Lower lobe of right lung (tissue), 2 donors: Measurements from ENCODE around the gene ITGA2. TPM values are rescaled to one million over a fixed set of nuclear protein-coding genes. Genes with fewer than 3 reads are reported as not detected.

Source experiments
- ATAC-seq, 2 donors: fragments of 200-7000 bp; cut with Tn5 transposase; one replicate each; pipeline ENCODE4 v1.9.1; 2020 to 2022; ENCODE audit warnings: mild to moderate bottlenecking in 2 of 2, moderate library complexity in 2 of 2
- DNase-seq: peaks from one replicate; pipeline ENCODE4 v3.0.0-alpha.2; 2020
- H3K27ac ChIP-seq: fragments of 200-600 bp; one replicate; pipeline ENCODE4 v1.8.0; 2022
- H3K27me3 ChIP-seq: fragments of 200-600 bp; one replicate; pipeline ENCODE4 v1.8.0; 2022; ENCODE audit warnings: low read depth
- H3K36me3 ChIP-seq: fragments of 200-600 bp; one replicate; pipeline ENCODE4 v1.8.0; 2022; ENCODE audit warnings: mild to moderate bottlenecking
- H3K4me1 ChIP-seq: fragments of 200-600 bp; one replicate; pipeline ENCODE4 v1.8.0; 2022
- H3K4me3 ChIP-seq: fragments of 200-600 bp; one replicate; pipeline ENCODE4 v1.8.0; 2022; ENCODE audit warnings: mild to moderate bottlenecking
- H3K9me3 ChIP-seq: fragments of 200-600 bp; one replicate; pipeline ENCODE4 v1.8.0; 2022
- CTCF ChIP-seq: fragments of 200-600 bp; IDR thresholded peaks from one replicate; pipeline ENCODE4 v1.8.0; 2022; ENCODE audit warnings: antibody characterized with exemption, mild to moderate bottlenecking
- intact Hi-C: fragments of 100-400 bp; cut with DNase I; formaldehyde crosslinking; loops from one replicate; pipeline ENCODE4 v1.11.0; 2022
- total RNA-seq: library from RNA; stranded (reverse); fragmentation: NEBNext Ultra II Directional; extraction: Animal tissue kit (Norgen Biotek cat#: 25700); gene quantifications from one replicate; pipeline ENCODE4 v1.2.1, GENCODE V29; 2021
- donor health status: DM: no; HTN: yes; CAD: no; lungs with severe emphysema.

Gene ITGA2
- total RNA-seq, 1 donor from 2014 or later = 7.4 TPM

- H3K9me3 ChIP-seq = no peaks in the 10 kb centered on the region
- intact Hi-C loops = no loop called here
- H3K27ac ChIP-seq = no peak overlapping the region
- no peak for TF ChIP-seq CTCF
- H3K4me1 ChIP-seq = no peaks in the 10 kb centered on the region
- no peak for ATAC-seq
- no peak for DNase-seq
- H3K36me3 ChIP-seq = peaks cover 44% of the 10 kb centered on the region
- H3K4me3 ChIP-seq = no peak overlapping the region
- no peaks in the 10 kb centered on the region for H3K27me3 ChIP-seq
Measured at GRCh38 chr5:53076014-53076583, 86.9 kb downstream of the ITGA2 start.

GRCh38 chr5:53080271-53080670, 91.1 kb downstream of the ITGA2 start:
- no peaks in the 10 kb centered on the region for H3K9me3 ChIP-seq
- H3K36me3 ChIP-seq = peaks cover 36% of the 10 kb centered on the region
- H3K4me1 ChIP-seq = peaks cover 5% of the 10 kb centered on the region
- no peak for TF ChIP-seq CTCF
- intact Hi-C loops = no loop called here
- no peak overlapping the region for H3K4me3 ChIP-seq
- no peaks in the 10 kb centered on the region for H3K27me3 ChIP-seq
- ATAC-seq = no peak
- DNase-seq = no peak
- no peak overlapping the region for H3K27ac ChIP-seq

- H3K27ac ChIP-seq = no peak overlapping the region
- H3K36me3 ChIP-seq = peaks cover 28% of the 10 kb centered on the region
- H3K27me3 ChIP-seq = no peaks in the 10 kb centered on the region
- H3K4me3 ChIP-seq = no peak overlapping the region
- no peak for TF ChIP-seq CTCF
- peaks cover 5% of the 10 kb centered on the region for H3K4me1 ChIP-seq
- no peak for ATAC-seq
- intact Hi-C loops = no loop called here
- no peak for DNase-seq
- H3K9me3 ChIP-seq = no peaks in the 10 kb centered on the region
Measured at GRCh38 chr5:53083927-53084326, 94.8 kb downstream of the ITGA2 start.

GRCh38 chr5:53084546-53085255, 95.5 kb downstream of the ITGA2 start:
- Histone ChIP-seq H3K4me1 (peaks cover 5% of the 10 kb centered on the region), H3K9me3 (no peaks in the 10 kb centered on the region), H3K27me3 (no peaks in the 10 kb centered on the region), H3K4me3 (no peak overlapping the region), H3K27ac (no peak overlapping the region), H3K36me3 (peaks cover 28% of the 10 kb centered on the region)
- intact Hi-C loops = no loop called here
- peak; percentile 82 to 86 for ATAC-seq
- DNase-seq = no peak
- TF ChIP-seq CTCF = no peak

GRCh38 chr5:53087171-53087570, 98.0 kb downstream of the ITGA2 start:
- ATAC-seq (no peak), DNase-seq (no peak)
- Histone ChIP-seq H3K4me3 (no peak overlapping the region), H3K27me3 (no peaks in the 10 kb centered on the region), H3K4me1 (peaks cover 5% of the 10 kb centered on the region), H3K36me3 (peaks cover 35% of the 10 kb centered on the region), H3K9me3 (no peaks in the 10 kb centered on the region), H3K27ac (no peak overlapping the region)
- intact Hi-C loops = no loop called here
- no peak for TF ChIP-seq CTCF
